HEK293 (cell line): ENCODE measurements around the gene PLCD4.

Experiments
- GFI1B ChIP-seq: fragments of 450-650 bp; formaldehyde crosslinking; IDR thresholded peaks from 2 replicates; pipeline ENCODE4 v1.5.1; 2016; ENCODE audit warnings: missing biosample characterization, missing genetic modification characterization
- GLI4 ChIP-seq: fragments of 450-650 bp; formaldehyde crosslinking; IDR thresholded peaks from 2 replicates; pipeline ENCODE4 v1.5.1; 2016; ENCODE audit warnings: missing biosample characterization, missing genetic modification characterization
- HOXA7 ChIP-seq: sonication (generic); formaldehyde crosslinking; IDR thresholded peaks from 2 replicates; pipeline ENCODE4 v1.8.1; 2022; ENCODE audit warnings: missing genetic modification reagents, borderline replicate concordance
- REPIN1 ChIP-seq: fragments of 450-650 bp; formaldehyde crosslinking; IDR thresholded peaks from 2 replicates; pipeline ENCODE4 v1.5.1; 2017; ENCODE audit warnings: missing biosample characterization, missing genetic modification characterization, low read depth
- ZNF324 ChIP-seq: fragments of 450-650 bp; formaldehyde crosslinking; IDR thresholded peaks from 2 replicates; pipeline ENCODE4 v1.5.1; 2016; ENCODE audit warnings: missing biosample characterization, missing genetic modification characterization
- ZNF776 ChIP-seq: fragments of 450-650 bp; formaldehyde crosslinking; IDR thresholded peaks from 2 replicates; pipeline ENCODE4 v1.5.0; 2017; ENCODE audit warnings: missing biosample characterization, missing genetic modification characterization, borderline replicate concordance
- TF ChIP-seq, protein P1 (sequence below): fragments of 450-650 bp; formaldehyde crosslinking; IDR thresholded peaks from 2 replicates; pipeline ENCODE4 v1.5.1; 2016; ENCODE audit warnings: missing biosample characterization, missing genetic modification characterization

DNA sequence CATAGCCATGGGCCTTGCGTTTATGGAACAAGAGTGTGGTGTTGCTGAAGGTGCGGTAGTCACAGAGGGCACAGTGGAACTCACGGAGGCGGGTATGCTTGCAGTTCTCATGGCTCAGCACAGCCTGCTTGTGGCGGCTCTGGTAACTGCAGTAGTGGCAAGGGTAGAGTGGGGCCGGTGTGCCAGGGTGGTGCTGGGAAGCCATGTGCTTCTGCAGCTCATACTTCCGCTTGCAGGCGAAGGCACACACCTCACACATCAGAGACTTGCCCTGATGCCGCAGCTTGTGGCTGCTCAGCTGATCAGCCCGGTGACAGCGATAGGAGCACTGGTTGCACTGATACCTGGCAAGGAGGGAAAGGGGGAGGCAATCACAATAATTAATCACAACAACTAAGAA lies 37.0 kb downstream of the PLCD4 start:
- no peak for TF ChIP-seq HOXA7
- no peak for TF ChIP-seq REPIN1 (tag by site-specific recombination)
- no peak for TF ChIP-seq ZNF776
- TF ChIP-seq ZNF324 (tag by site-specific recombination): no peak
- TF ChIP-seq, protein P1, sequence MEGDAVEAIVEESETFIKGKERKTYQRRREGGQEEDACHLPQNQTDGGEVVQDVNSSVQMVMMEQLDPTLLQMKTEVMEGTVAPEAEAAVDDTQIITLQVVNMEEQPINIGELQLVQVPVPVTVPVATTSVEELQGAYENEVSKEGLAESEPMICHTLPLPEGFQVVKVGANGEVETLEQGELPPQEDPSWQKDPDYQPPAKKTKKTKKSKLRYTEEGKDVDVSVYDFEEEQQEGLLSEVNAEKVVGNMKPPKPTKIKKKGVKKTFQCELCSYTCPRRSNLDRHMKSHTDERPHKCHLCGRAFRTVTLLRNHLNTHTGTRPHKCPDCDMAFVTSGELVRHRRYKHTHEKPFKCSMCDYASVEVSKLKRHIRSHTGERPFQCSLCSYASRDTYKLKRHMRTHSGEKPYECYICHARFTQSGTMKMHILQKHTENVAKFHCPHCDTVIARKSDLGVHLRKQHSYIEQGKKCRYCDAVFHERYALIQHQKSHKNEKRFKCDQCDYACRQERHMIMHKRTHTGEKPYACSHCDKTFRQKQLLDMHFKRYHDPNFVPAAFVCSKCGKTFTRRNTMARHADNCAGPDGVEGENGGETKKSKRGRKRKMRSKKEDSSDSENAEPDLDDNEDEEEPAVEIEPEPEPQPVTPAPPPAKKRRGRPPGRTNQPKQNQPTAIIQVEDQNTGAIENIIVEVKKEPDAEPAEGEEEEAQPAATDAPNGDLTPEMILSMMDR (tag by site-specific recombination): no peak
- no peak for TF ChIP-seq GLI4 (tag by site-specific recombination)
- no peak for TF ChIP-seq GFI1B (tag by site-specific recombination)
